ENCODE measurements around the gene FRAT1. TPM values are rescaled to one million over a fixed set of nuclear protein-coding genes. Genes with fewer than 3 reads are reported as not detected.

FRAT1 gene
- polyA plus RNA-seq, 10 donors, result 0.76 to 2.5 (median 1.4) TPM

GRCh38 chr10:97365761-97366351 lies 46.8 kb downstream of the FRAT1 start:
- DNase-seq, result no peak

- no peak for DNase-seq
Observed at GRCh38 chr10:97366572-97366971, 47.5 kb downstream of the FRAT1 start.

- no peak for DNase-seq
Observed at GRCh38 chr10:97367126-97367649, 48.1 kb downstream of the FRAT1 start.

Other genes with a start within 250 kb of the FRAT1 start
- 1 to 10 TPM in 4 of 10 donors, under 1 TPM in 6; 0.39 to 1.9 (median 0.84) TPM for gene SLIT1, start 133.3 kb upstream of the FRAT1 start, polyA plus RNA-seq (ENCODE audit: insufficient read length in 10 of 10)
- 10 to 100 TPM in 7 of 10 donors, 1 to 10 TPM in 3; 8.8 to 17.1 (median 12.6) TPM for gene ARHGAP19, start 26.6 kb upstream of the FRAT1 start, polyA plus RNA-seq (ENCODE audit: insufficient read length in 10 of 10)
- gene FRAT2, start 15.5 kb downstream of the FRAT1 start, polyA plus RNA-seq (ENCODE audit: insufficient read length in 10 of 10), result 1 to 10 TPM; 2.6 to 5.8 (median 3.7) TPM
- gene RRP12, start 82.1 kb downstream of the FRAT1 start, polyA plus RNA-seq (ENCODE audit: insufficient read length in 10 of 10), result 10 to 100 TPM; 18.5 to 27.3 (median 21.3) TPM
- 100 to 1,000 TPM in 9 of 10 donors, 10 to 100 TPM in 1; 90.7 to 151 (median 117) TPM for gene PGAM1, start 106.9 kb downstream of the FRAT1 start, polyA plus RNA-seq (ENCODE audit: insufficient read length in 10 of 10)
- gene EXOSC1, start 126.7 kb downstream of the FRAT1 start, polyA plus RNA-seq (ENCODE audit: insufficient read length in 10 of 10), result 10 to 100 TPM; 25.0 to 32.8 (median 28.5) TPM
- 10 to 100 TPM; 27.2 to 35.5 (median 31.7) TPM for gene ZDHHC16, start 126.9 kb downstream of the FRAT1 start, polyA plus RNA-seq (ENCODE audit: insufficient read length in 10 of 10)
- gene MMS19, start 179.2 kb downstream of the FRAT1 start, polyA plus RNA-seq (ENCODE audit: insufficient read length in 10 of 10), result 10 to 100 TPM; 51.9 to 84.9 (median 58.4) TPM
- 10 to 100 TPM; 11.3 to 17.3 (median 14.0) TPM for gene UBTD1, start 179.7 kb downstream of the FRAT1 start, polyA plus RNA-seq (ENCODE audit: insufficient read length in 10 of 10)

Data from muscle of back (tissue), 11 donors.